Measurements from ENCODE around the gene DIP2C.

DNA sequence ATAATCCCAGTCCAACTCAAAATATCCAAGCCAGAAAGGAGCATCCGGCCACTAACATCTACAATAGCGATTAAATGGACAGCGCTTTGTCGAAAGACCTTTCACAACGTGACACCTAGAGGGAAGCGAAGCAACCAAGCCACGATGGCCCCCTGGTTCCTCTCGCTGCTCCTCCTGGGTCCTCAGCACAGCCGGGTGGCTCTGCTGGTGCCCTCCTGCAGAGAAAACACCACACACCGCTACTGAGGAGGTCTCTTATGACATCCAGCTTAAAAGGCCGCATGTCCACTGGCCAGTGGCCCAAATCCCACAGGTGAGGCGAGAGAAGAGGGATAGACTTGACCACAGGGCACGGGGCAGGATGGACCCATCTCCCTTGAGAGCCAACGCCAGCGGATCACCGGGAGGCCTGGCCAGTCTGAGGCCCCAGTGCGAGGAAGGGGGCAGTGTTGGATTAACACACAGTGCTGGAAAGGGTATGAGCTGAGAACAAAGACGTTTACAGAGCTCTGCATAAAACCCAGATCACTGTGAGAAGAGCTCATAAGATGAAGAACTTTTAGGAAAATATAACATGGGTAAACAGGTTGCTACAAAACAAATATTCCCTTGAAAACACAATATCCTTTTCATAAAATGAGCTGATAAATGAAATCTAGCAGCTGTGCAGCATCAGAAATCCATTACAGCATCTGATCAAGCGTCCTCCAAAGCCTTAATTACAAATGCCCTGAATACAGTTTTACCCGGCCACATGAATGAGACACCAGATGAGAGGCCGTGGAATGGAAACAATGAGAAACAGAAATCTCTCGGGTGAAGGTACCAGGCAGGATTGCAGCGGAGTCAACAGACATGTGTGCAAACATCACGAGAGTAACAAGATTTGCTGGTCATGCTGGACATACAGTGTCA lies 236.7 kb downstream of the DIP2C start:
- no peak for TF ChIP-seq POLR2A (IDR thresholded peaks at IDR 0.05)
- TF ChIP-seq, protein P1, sequence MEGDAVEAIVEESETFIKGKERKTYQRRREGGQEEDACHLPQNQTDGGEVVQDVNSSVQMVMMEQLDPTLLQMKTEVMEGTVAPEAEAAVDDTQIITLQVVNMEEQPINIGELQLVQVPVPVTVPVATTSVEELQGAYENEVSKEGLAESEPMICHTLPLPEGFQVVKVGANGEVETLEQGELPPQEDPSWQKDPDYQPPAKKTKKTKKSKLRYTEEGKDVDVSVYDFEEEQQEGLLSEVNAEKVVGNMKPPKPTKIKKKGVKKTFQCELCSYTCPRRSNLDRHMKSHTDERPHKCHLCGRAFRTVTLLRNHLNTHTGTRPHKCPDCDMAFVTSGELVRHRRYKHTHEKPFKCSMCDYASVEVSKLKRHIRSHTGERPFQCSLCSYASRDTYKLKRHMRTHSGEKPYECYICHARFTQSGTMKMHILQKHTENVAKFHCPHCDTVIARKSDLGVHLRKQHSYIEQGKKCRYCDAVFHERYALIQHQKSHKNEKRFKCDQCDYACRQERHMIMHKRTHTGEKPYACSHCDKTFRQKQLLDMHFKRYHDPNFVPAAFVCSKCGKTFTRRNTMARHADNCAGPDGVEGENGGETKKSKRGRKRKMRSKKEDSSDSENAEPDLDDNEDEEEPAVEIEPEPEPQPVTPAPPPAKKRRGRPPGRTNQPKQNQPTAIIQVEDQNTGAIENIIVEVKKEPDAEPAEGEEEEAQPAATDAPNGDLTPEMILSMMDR (IDR thresholded peaks at IDR 0.05), result no peak
- no peak for TF ChIP-seq POLR2AphosphoS5 (IDR thresholded peaks at IDR 0.05)
